ENCODE measurements around the gene RIPOR2.
A peak's percentile ranks its signal among the peaks of the same experiment; 100 is the strongest.

RIPOR2 gene

GRCh38 chr6:24933868-24934401 is 1.8 kb downstream of the RIPOR2 start:
- Histone ChIP-seq H3K4me3 (ENCODE audit: control insufficient read depth in 1 of 7, extremely low read depth in 1 of 7, insufficient read depth in 4 of 7, low read depth in 2 of 7, low read length in 6 of 7) (peak overlapping the region in 2 of 7 experiments; percentile 19 to 72), H3K27ac (ENCODE audit: insufficient read depth in 1 of 2, low read depth in 1 of 2, low read length in 2 of 2, poor library complexity in 1 of 2, severe bottlenecking in 2 of 2) (no peak overlapping the region), H3K36me3 (ENCODE audit: control insufficient read depth in 4 of 4, insufficient read depth in 4 of 4, low read length in 3 of 4) (peaks cover 0 to 14% (median 1%) of the 10 kb centered on the region in 4 experiments), H3K9me3 (ENCODE audit: control extremely low read depth in 1 of 5, control insufficient read depth in 4 of 5, insufficient read depth in 2 of 5, low read depth in 1 of 5, low read length in 4 of 5) (no peaks in the 10 kb centered on the region), H3K4me1 (ENCODE audit: control extremely low read depth in 1 of 4, control insufficient read depth in 4 of 4, insufficient read depth in 4 of 4, low read length in 3 of 4) (peaks cover 20 to 64% (median 33%) of the 10 kb centered on the region in 4 experiments), H3K27me3 (replicated peaks in 2 of 5; ENCODE audit: control insufficient read depth in 4 of 5, insufficient read depth in 5 of 5, low read length in 4 of 5) (no peaks in the 10 kb centered on the region)
- CTCF ChIA-PET: interaction anchor here (1.0 to 8.7 kb wide), 23 partner anchors 10 to 109 kb away, joined by 3 to 87 read pairs (median 6); no protein-coding TSS in a partner anchor
- POLR2A ChIA-PET: interaction anchor here (1.3 kb wide), 1 partner anchor 18 kb away, joined by 5 read pairs; no protein-coding TSS in a partner anchor
- DNase-seq: peak in 1 of 3 donors; percentile 35
- 86% methylated on average over 3 of the region's 7 CpGs for WGBS (ENCODE audit: insufficient coverage)

- 88% methylated on average over 2 of the region's 3 CpGs for WGBS (ENCODE audit: insufficient coverage)
- Histone ChIP-seq H3K27ac (ENCODE audit: insufficient read depth in 1 of 2, low read depth in 1 of 2, low read length in 2 of 2, poor library complexity in 1 of 2, severe bottlenecking in 2 of 2) (no peak overlapping the region), H3K36me3 (ENCODE audit: control insufficient read depth in 4 of 4, insufficient read depth in 4 of 4, low read length in 3 of 4) (peaks cover 0 to 14% (median 1%) of the 10 kb centered on the region in 4 experiments), H3K4me1 (ENCODE audit: control extremely low read depth in 1 of 4, control insufficient read depth in 4 of 4, insufficient read depth in 4 of 4, low read length in 3 of 4) (peaks cover 20 to 64% (median 33%) of the 10 kb centered on the region in 4 experiments), H3K4me3 (ENCODE audit: control insufficient read depth in 1 of 7, extremely low read depth in 1 of 7, insufficient read depth in 4 of 7, low read depth in 2 of 7, low read length in 6 of 7) (peak overlapping the region in 1 of 7 experiments; percentile 72), H3K9me3 (ENCODE audit: control extremely low read depth in 1 of 5, control insufficient read depth in 4 of 5, insufficient read depth in 2 of 5, low read depth in 1 of 5, low read length in 4 of 5) (no peaks in the 10 kb centered on the region), H3K27me3 (replicated peaks in 2 of 5; ENCODE audit: control insufficient read depth in 4 of 5, insufficient read depth in 5 of 5, low read length in 4 of 5) (no peaks in the 10 kb centered on the region)
- POLR2A ChIA-PET: interaction anchor here (1.3 kb wide), 1 partner anchor 19 kb away, joined by 5 read pairs; no protein-coding TSS in a partner anchor
- CTCF ChIA-PET: interaction anchor here (1.0 to 8.7 kb wide), 19 partner anchors 11 to 110 kb away, joined by 3 to 87 read pairs (median 6); no protein-coding TSS in a partner anchor
- DNase-seq: no peak
Measured at GRCh38 chr6:24933266-24933665, 2.5 kb downstream of the RIPOR2 start.

DNA sequence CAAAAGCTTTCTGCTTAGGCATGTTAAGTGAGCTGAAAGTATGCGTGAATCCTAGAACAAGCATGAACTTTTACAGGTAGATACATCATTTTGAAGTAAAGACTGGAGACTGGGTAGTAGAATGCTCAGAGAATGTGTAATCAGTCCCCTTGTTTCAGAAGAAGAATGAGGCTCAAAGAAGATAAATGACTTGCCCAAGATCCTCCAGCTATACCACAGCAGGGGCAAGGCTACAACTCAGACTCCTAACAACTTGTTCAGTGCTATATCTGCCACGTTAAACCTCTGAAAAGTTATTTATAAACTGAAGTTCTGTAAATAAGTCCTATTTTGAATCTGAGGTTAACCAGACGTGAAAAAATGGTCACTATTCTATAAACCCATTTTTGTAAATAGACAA is 2.9 kb downstream of the RIPOR2 start:
- CTCF ChIA-PET: interaction anchor here (1.0 to 8.7 kb wide), 11 partner anchors 12 to 76 kb away, joined by 3 to 87 read pairs (median 14); no protein-coding TSS in a partner anchor
- POLR2A ChIA-PET: interaction anchor here (1.3 kb wide), 1 partner anchor 19 kb away, joined by 5 read pairs; no protein-coding TSS in a partner anchor
- no peak for DNase-seq
- WGBS (ENCODE audit: insufficient coverage): 89% methylated on average over 1 of the region's 3 CpGs
- Histone ChIP-seq H3K4me1 (ENCODE audit: control extremely low read depth in 1 of 4, control insufficient read depth in 4 of 4, insufficient read depth in 4 of 4, low read length in 3 of 4) (peaks cover 20 to 62% (median 33%) of the 10 kb centered on the region in 4 experiments), H3K4me3 (ENCODE audit: control insufficient read depth in 1 of 7, extremely low read depth in 1 of 7, insufficient read depth in 4 of 7, low read depth in 2 of 7, low read length in 6 of 7) (peak overlapping the region in 2 of 7 experiments; percentile 24 to 72), H3K36me3 (ENCODE audit: control insufficient read depth in 4 of 4, insufficient read depth in 4 of 4, low read length in 3 of 4) (peaks cover 0 to 14% (median 1%) of the 10 kb centered on the region in 4 experiments), H3K9me3 (ENCODE audit: control extremely low read depth in 1 of 5, control insufficient read depth in 4 of 5, insufficient read depth in 2 of 5, low read depth in 1 of 5, low read length in 4 of 5) (no peaks in the 10 kb centered on the region), H3K27me3 (replicated peaks in 2 of 5; ENCODE audit: control insufficient read depth in 4 of 5, insufficient read depth in 5 of 5, low read length in 4 of 5) (no peaks in the 10 kb centered on the region), H3K27ac (ENCODE audit: insufficient read depth in 1 of 2, low read depth in 1 of 2, low read length in 2 of 2, poor library complexity in 1 of 2, severe bottlenecking in 2 of 2) (peak overlapping the region in 1 of 2 experiments; percentile 4)

- Histone ChIP-seq H3K36me3 (ENCODE audit: control insufficient read depth in 4 of 4, insufficient read depth in 4 of 4, low read length in 3 of 4) (peaks cover 0 to 10% (median 1%) of the 10 kb centered on the region in 4 experiments), H3K4me1 (ENCODE audit: control extremely low read depth in 1 of 4, control insufficient read depth in 4 of 4, insufficient read depth in 4 of 4, low read length in 3 of 4) (peaks cover 20 to 62% (median 33%) of the 10 kb centered on the region in 4 experiments), H3K27me3 (replicated peaks in 2 of 5; ENCODE audit: control insufficient read depth in 4 of 5, insufficient read depth in 5 of 5, low read length in 4 of 5) (no peaks in the 10 kb centered on the region), H3K9me3 (ENCODE audit: control extremely low read depth in 1 of 5, control insufficient read depth in 4 of 5, insufficient read depth in 2 of 5, low read depth in 1 of 5, low read length in 4 of 5) (no peaks in the 10 kb centered on the region), H3K4me3 (ENCODE audit: control insufficient read depth in 1 of 7, extremely low read depth in 1 of 7, insufficient read depth in 4 of 7, low read depth in 2 of 7, low read length in 6 of 7) (peak overlapping the region in 2 of 7 experiments; percentile 35 to 72), H3K27ac (ENCODE audit: insufficient read depth in 1 of 2, low read depth in 1 of 2, low read length in 2 of 2, poor library complexity in 1 of 2, severe bottlenecking in 2 of 2) (no peak overlapping the region)
- DNase-seq: peak in 2 of 3 donors; percentile 73 to 81
- ChIA-PET POLR2A (no interaction called here), CTCF (interaction anchor here (0.7 to 8.7 kb wide), 8 partner anchors 12 to 75 kb away, joined by 3 to 87 read pairs (median 11); no protein-coding TSS in a partner anchor)
- 67% methylated on average over 3 of the region's 7 CpGs for WGBS (ENCODE audit: insufficient coverage)
Measured at GRCh38 chr6:24931718-24932691, 3.8 kb downstream of the RIPOR2 start.

GRCh38 chr6:24931296-24931695 is 4.5 kb downstream of the RIPOR2 start:
- H3K9me3 ChIP-seq (ENCODE audit: control extremely low read depth in 1 of 5, control insufficient read depth in 4 of 5, insufficient read depth in 2 of 5, low read depth in 1 of 5, low read length in 4 of 5): no peaks in the 10 kb centered on the region
- H3K27ac ChIP-seq (ENCODE audit: insufficient read depth in 1 of 2, low read depth in 1 of 2, low read length in 2 of 2, poor library complexity in 1 of 2, severe bottlenecking in 2 of 2): no peak overlapping the region
- POLR2A ChIA-PET: no interaction called here
- peaks cover 23 to 60% (median 29%) of the 10 kb centered on the region in 4 experiments for H3K4me1 ChIP-seq (ENCODE audit: control extremely low read depth in 1 of 4, control insufficient read depth in 4 of 4, insufficient read depth in 4 of 4, low read length in 3 of 4)
- H3K4me3 ChIP-seq (ENCODE audit: control insufficient read depth in 1 of 7, extremely low read depth in 1 of 7, insufficient read depth in 4 of 7, low read depth in 2 of 7, low read length in 6 of 7): peak overlapping the region in 2 of 7 experiments; percentile 12 to 32
- DNase-seq: no peak
- no peaks in the 10 kb centered on the region for H3K27me3 ChIP-seq (replicated peaks in 2 of 5; ENCODE audit: control insufficient read depth in 4 of 5, insufficient read depth in 5 of 5, low read length in 4 of 5)
- H3K36me3 ChIP-seq (ENCODE audit: control insufficient read depth in 4 of 4, insufficient read depth in 4 of 4, low read length in 3 of 4): peaks cover 0 to 9% (median 1%) of the 10 kb centered on the region in 4 experiments
- CTCF ChIA-PET: interaction anchor here (0.7 to 0.9 kb wide), 2 partner anchors 13 to 22 kb away, joined by 3 read pairs; no protein-coding TSS in a partner anchor

DNA sequence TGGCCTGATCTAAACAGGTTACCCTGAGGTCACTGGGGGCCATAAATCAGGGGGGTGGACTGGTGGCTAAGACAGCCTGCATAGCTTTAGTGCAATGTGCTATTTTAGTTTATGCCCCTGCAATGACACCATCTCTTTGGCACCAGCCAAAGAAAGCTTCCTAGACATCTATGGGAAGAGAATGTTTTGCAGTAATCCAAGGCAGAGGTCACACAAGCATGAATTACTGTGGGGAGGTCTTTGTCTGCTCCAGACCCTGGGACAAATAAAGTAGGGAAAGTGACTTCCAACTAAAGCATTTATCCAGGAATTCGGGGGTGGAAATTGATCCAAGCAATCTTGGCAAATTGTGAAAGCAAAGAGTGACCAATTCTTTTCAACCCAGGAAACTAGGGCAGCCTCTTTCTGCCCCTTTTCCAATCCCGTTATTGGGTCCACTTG is 5.3 kb downstream of the RIPOR2 start:
- ChIA-PET CTCF (no interaction called here), POLR2A (no interaction called here)
- H3K4me3 ChIP-seq (ENCODE audit: control insufficient read depth in 1 of 7, extremely low read depth in 1 of 7, insufficient read depth in 4 of 7, low read depth in 2 of 7, low read length in 6 of 7): no peak overlapping the region

More for the DNA sequence above, 5.3 kb downstream of the RIPOR2 start:
- Histone ChIP-seq H3K9me3 (ENCODE audit: control extremely low read depth in 1 of 5, control insufficient read depth in 4 of 5, insufficient read depth in 2 of 5, low read depth in 1 of 5, low read length in 4 of 5) (no peaks in the 10 kb centered on the region), H3K4me1 (ENCODE audit: control extremely low read depth in 1 of 4, control insufficient read depth in 4 of 4, insufficient read depth in 4 of 4, low read length in 3 of 4) (peaks cover 21 to 55% (median 23%) of the 10 kb centered on the region in 4 experiments), H3K27me3 (replicated peaks in 2 of 5; ENCODE audit: control insufficient read depth in 4 of 5, insufficient read depth in 5 of 5, low read length in 4 of 5) (no peaks in the 10 kb centered on the region), H3K27ac (ENCODE audit: insufficient read depth in 1 of 2, low read depth in 1 of 2, low read length in 2 of 2, poor library complexity in 1 of 2, severe bottlenecking in 2 of 2) (no peak overlapping the region), H3K36me3 (ENCODE audit: control insufficient read depth in 4 of 4, insufficient read depth in 4 of 4, low read length in 3 of 4) (peaks cover 0 to 9% (median 1%) of the 10 kb centered on the region in 4 experiments)
- no peak for DNase-seq
- WGBS (ENCODE audit: insufficient coverage): 100% methylated on average over 1 of the region's 2 CpGs

Measured in common myeloid progenitor, CD34-positive (primary cell).